NT2/D1 (cell line): ENCODE data around the gene VSNL1.

Experiments
- SUZ12 ChIP-seq: IDR thresholded peaks from 2 replicates; pipeline ENCODE4 v1.6.1; 2011; ENCODE audit not compliant: insufficient read length, insufficient read depth; ENCODE audit errors: extremely low read depth
- YY1 ChIP-seq: IDR thresholded peaks from 2 replicates; pipeline ENCODE4 v1.6.1; 2011; ENCODE audit not compliant: insufficient read length, insufficient read depth
- ZNF274 ChIP-seq: IDR thresholded peaks from 2 replicates; pipeline ENCODE4 v1.6.1; 2011; ENCODE audit warnings: mild to moderate bottlenecking, low read depth, low read length

GRCh38 chr2:17646838-17647701 is 106.6 kb downstream of the VSNL1 start:
- TF ChIP-seq ZNF274 (no peak), YY1 (no peak), SUZ12 (no peak)
